GM18870 (cell line): ENCODE measurements around the gene KCNC4.
A peak's percentile ranks its signal among the peaks of the same experiment; 100 is the strongest.

Source experiments
- ATAC-seq: cut with Tn5 transposase; IDR thresholded peaks from one replicate; pipeline ENCODE4 v1.9.1; 2021; ENCODE audit warnings: moderate library complexity; ENCODE audit not compliant: unreplicated experiment

Gene KCNC4

GRCh38 chr1:110188035-110188618 lies 22.0 kb upstream of the KCNC4 start:
- no peak for ATAC-seq

DNA sequence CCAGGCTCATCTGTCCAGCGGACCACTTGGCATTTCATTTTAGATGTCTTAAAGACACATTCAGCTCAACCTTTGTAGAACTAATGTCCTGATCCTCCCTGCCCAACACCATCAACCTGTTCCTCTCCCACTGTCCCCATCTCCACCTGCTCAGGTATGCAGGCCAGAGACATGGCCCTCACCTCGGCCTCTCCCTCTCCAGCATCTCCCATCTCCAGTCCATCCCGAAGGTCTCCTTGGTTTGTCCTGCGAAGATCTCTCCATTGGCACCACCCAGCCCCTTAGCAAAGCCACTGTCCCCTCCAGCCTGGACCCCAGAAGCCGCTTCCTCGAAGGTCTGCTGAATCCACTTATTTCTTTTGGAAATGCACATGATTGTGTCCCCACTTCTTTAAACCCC lies 20.9 kb upstream of the KCNC4 start:
- no peak for ATAC-seq

DNA sequence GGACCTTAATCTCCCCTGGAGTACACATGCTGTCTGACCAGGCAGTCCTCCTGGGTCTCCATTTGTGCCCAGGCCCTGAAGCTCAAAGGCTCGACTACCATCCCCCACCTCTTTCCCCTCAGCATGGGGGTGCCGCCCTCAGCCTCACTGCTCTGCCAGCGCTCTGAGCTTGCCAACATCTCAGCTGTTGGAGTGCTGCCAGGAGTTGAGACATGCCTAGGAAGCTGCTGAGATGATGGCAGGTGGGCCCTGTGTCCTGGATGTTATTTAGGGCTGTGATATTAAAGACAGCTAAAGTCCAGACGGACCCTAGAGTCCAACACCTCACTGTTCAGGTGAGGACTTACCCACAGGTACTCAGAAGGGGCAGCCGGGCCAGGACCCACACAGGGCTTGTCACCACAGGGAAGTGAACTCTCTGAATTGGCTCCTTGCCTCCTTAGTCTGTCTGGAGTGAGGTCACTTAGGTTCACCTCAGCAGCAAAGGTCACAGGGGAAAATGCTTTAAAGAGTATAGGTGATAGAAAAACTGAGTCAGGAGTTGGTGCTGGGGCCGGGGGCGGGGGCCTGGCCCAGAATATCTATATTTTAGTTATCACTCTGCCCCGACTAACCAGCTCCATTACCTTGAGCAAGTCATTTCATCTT lies 19.7 kb upstream of the KCNC4 start:
- no peak for ATAC-seq

DNA sequence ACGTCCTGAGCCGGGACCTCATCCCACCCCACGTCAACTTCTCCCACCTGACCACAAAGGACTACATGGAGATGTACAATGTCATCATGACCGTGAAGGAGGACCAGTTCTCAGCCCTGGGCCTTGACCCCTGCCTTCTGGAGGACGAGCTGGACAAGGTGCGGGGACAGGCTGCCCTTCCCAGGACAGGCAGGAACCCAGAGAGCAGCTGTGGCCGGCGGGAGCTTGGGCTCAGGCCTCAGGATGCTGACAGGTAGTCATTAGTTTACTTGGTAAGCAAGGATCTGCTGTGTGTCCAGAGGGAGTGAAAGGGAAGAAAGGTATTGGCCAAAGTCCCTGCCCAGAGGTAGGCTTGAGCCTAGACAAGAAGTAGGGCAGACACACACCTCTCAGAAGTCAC lies 17.6 kb upstream of the KCNC4 start:
- no peak for ATAC-seq

DNA sequence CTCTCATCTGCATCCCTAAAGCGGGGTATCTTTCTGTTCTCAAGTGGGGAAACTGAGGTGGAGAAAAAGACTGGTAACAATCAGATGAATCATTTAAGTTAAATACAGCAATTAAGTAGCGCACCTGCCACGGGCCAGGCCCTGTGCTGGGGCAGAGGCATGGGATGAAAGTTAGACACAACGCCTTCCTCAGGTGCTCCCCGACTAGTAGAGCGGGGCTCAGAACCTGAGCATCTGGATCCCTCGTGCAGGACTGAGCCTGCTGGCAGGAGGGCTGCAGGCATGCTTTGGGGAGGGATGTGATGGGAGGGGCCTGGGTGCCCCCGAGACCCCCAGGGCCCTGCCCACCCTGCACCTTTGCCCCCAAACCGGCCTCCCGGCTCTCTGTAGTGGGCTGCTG lies 14.9 kb upstream of the KCNC4 start:
- no peak for ATAC-seq

GRCh38 chr1:110196917-110197765 lies 13.0 kb upstream of the KCNC4 start:
- peak; percentile 53 for ATAC-seq

DNA sequence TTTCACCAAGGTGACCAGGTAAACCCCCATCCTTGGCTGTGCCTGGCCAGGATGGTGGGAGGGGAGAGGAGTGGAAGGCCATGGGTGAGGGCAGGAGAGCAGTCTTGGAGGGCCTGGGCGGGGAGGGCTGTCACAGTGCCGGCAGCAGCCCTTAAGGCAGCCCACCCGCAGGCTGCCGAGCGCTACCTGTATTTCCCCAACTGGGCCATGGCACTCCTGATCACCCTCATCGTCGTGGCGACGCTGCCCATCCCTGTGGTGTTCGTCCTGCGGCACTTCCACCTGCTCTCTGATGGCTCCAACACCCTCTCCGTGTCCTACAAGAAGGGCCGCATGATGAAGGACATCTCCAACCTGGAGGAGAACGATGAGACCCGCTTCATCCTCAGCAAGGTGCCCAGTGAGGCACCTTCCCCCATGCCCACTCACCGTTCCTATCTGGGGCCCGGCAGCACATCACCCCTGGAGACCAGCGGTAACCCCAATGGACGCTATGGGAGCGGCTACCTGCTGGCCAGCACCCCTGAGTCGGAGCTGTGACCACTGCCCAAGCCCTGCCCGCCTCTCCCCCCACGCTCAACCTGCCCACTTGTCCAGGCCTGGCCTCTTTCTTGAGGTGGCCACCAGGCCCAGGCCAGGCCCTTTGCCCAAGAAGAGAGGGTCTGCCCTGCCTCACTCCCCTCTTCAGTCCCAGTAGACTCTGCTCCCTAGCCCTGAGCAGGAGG lies 12.0 kb upstream of the KCNC4 start:
- ATAC-seq, result no peak

- ATAC-seq, result no peak
Observed at GRCh38 chr1:110198746-110199145, 11.4 kb upstream of the KCNC4 start.

- no peak for ATAC-seq
Observed at GRCh38 chr1:110200190-110200589, 9.9 kb upstream of the KCNC4 start.

DNA sequence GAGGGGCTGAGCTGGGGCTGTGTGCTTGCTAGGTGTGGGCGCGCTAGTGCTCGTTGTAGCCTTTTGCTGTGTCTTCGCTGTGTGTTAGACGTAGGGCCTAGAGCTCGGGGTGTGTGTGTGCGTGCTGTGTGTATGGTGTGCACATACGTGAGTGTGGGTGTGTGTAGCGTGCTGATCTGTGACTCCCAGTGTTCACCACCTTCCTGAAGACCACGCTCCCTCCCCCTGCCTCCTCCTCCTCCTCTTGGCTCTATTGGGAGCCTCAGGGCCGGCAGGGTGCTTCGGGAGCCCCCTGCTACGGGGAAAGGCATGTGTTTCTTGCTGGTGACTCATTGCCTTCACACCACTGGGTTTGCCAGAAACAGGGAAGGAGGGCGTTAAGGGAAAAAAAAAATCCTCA lies 9.4 kb upstream of the KCNC4 start:
- ATAC-seq, result no peak

DNA sequence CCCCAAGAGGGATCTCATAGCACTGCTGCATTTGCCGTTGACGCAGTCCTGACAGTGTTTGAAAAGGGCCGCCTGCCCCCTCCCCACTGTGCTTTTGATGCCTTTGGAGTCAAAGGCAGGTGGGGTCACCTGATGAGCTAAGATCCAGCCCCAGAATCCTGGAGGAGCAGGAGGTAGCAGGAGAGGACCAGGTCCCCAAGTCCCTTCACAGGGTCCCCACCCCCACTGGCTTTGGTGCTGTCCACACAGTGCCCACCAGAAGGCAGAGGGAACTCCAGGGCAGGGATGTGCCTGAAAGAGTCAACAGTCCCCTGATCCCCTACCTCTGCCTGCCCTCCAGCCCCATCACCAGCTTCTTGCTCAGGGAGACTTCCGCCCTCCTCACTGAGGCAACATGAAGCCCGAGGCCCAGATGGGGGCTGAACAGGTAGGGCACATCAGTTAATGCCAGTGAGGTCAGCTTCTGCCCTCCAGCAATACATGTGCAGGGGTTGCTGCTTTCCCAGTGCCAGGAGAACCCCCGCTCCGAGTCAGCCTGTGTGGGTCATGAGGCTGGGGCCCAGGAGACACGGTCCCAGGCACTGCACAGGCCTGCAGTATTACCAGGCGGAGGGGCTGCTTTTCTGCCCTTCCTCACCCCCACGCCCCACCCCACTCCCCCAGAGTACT lies 8.8 kb upstream of the KCNC4 start:
- no peak for ATAC-seq

GRCh38 chr1:110203021-110203661 lies 7.0 kb upstream of the KCNC4 start:
- no peak for ATAC-seq

DNA sequence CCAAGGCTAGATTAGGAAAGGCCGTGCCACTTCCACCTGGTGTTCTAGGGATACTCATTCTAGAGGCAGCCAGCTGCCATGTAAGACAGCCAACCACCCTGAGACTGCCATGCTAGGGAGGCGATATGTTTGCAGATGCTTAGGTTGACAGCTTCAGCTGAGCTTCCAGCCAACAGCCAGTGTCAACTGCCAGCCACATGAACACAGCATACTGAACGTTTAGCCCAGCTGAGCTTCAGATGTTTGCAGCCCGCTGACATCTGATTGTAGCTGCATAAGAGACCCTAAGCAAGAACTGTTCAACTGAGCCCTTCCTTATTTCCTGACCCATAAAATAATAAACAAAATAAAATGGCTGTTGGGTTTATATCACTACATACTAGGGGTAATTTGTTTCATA lies 5.0 kb upstream of the KCNC4 start:
- no peak for ATAC-seq

DNA sequence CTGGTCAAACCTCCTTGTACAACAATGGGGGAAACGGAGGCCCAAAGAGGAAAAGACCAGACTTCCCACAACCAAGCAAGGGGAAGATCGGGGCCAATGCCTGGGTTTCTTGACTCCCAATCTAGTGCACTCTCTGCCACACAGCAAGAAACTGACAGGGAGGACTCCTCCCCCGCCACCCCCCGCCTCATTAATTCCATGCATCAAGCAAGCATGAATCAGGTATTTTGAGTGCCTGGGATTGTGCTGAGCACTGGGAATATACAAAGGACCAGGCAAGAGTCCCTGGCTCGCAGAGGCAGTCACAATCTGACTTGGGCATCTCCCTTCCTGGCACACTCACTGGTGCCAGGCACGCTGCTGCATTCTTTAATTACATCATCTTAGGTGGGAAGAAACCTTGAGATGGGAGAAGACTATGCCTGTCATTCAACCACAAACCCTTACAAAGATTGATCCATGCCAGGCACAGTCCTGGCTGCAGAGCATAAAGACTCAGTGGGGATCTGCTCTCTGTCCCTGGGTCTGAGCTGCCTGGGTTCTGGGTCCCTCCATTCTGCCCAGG lies 4.4 kb upstream of the KCNC4 start:
- no peak for ATAC-seq

- no peak for ATAC-seq
Observed at GRCh38 chr1:110206261-110206920, 3.7 kb upstream of the KCNC4 start.

GRCh38 chr1:110207831-110208230 lies 2.3 kb upstream of the KCNC4 start:
- no peak for ATAC-seq

DNA sequence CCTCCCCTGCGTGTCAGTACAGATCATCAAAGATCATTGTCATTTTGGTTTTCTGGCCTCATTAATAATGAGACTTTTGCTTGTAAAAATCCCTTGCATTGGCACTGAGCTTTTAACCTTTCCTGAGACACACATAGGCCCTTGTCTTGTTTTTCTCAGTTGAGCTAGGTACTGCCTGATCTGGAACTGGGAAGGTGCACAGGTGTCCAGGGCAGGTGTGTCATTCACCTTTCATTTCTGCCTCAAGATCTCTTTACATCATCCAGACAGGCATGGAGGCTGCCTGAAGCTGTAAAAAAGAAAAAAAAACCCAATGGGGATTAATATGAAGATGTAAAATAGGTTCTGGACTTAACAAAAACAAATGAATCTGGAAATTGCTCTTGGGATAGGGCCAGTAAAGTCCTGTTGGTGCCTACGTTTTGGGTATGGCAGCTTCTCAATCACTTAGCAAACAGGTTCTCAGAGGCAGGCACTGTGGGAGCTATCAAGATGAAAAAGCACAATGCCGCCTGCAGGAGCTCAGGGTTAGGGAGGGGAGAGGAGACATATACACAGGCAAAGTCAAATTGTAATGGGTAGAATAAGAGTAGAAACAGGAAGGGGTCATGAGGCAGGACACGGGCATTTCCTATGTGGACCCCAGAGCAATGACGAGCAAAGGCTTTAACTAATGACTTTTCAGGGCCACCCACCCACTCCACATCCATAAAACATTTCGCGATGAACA lies 1.0 kb upstream of the KCNC4 start:
- no peak for ATAC-seq

- ATAC-seq, result no peak
Observed at GRCh38 chr1:110210604-110211495, 736 bp downstream of the KCNC4 start.
